HT1080 (cell line): ENCODE results near the gene ASPRV1. TPM values are rescaled to one million over a fixed set of nuclear protein-coding genes. Genes with fewer than 3 reads are reported as not detected.
A peak's percentile ranks its signal among the peaks of the same experiment; 100 is the strongest.

Experiments
- DNase-seq: peaks from one replicate; pipeline ENCODE4 v3.0.0-alpha.2; 2015; ENCODE audit warnings: low read depth
- total RNA-seq: library from RNA; depleted of rRNA; stranded (reverse); fragments of >200 nt; shearing (Covaris generic); gene quantifications from 2 replicates; pipeline ENCODE4 v1.2.3, GENCODE V29; 2014

ASPRV1 gene
- total RNA-seq, 1 experiment from 2014 or later = 0.35 TPM

GRCh38 chr2:69943843-69944525, 17.4 kb downstream of the ASPRV1 start:
- no peak for DNase-seq

GRCh38 chr2:69943000-69943842, 18.2 kb downstream of the ASPRV1 start:
- DNase-seq = no peak

GRCh38 chr2:69940691-69941090, 20.7 kb downstream of the ASPRV1 start:
- no peak for DNase-seq

GRCh38 chr2:69939722-69940121, 21.7 kb downstream of the ASPRV1 start:
- DNase-seq = no peak

- no peak for DNase-seq
Observed at GRCh38 chr2:69937968-69938367, 23.5 kb downstream of the ASPRV1 start.

GRCh38 chr2:69936906-69937305, 24.5 kb downstream of the ASPRV1 start:
- DNase-seq = no peak

- no peak for DNase-seq
Observed at GRCh38 chr2:69935011-69935410, 26.4 kb downstream of the ASPRV1 start.

- no peak for DNase-seq
Observed at GRCh38 chr2:69934614-69934908, 26.9 kb downstream of the ASPRV1 start.

- DNase-seq = peak; percentile 91
Observed at GRCh38 chr2:69933839-69934613, 27.4 kb downstream of the ASPRV1 start.

- no peak for DNase-seq
Observed at GRCh38 chr2:69933254-69933828, 28.1 kb downstream of the ASPRV1 start.

GRCh38 chr2:69932596-69932922, 28.9 kb downstream of the ASPRV1 start:
- no peak for DNase-seq

GRCh38 chr2:69931832-69932595, 29.4 kb downstream of the ASPRV1 start:
- no peak for DNase-seq

GRCh38 chr2:69926849-69927515, 34.4 kb downstream of the ASPRV1 start:
- DNase-seq = no peak

GRCh38 chr2:69923116-69923515, 38.3 kb downstream of the ASPRV1 start:
- no peak for DNase-seq

GRCh38 chr2:69918401-69918800, 43.0 kb downstream of the ASPRV1 start:
- DNase-seq = no peak

- DNase-seq = peak; percentile 88
Observed at GRCh38 chr2:69917852-69918251, 43.6 kb downstream of the ASPRV1 start.

GRCh38 chr2:69916106-69916505, 45.3 kb downstream of the ASPRV1 start:
- DNase-seq = no peak

GRCh38 chr2:69914950-69915945, 46.2 kb downstream of the ASPRV1 start, which contains the start of gene MXD1:
Gene MXD1 (plus strand): TSS chr2:69915109. CDS start chr2:69915331, 222 bp downstream.
- DNase-seq = no peak
